Upper lobe of left lung (tissue), 4 donors: Measurements from ENCODE around the gene PRIM2.
"Not testable (repeated sequence)": the region's sequence is repeated elsewhere in the genome, so short reads cannot be mapped to it uniquely, and the experiment has no call there.

Source experiments
- CTCF ChIP-seq, 6 experiments: fragments of 450-650 bp in 4 of 6; fragments of 200-600 bp in 2 of 6; sonication (generic) in 2 of 6; IDR thresholded peaks; one replicate each; pipeline ENCODE4 v1.5.1; 2016 to 2019; ENCODE audit warnings: antibody characterized with exemption in 6 of 6
- POLR2AphosphoS5 ChIP-seq, 2 donors: sonication (generic); formaldehyde crosslinking; IDR thresholded peaks; one replicate each; pipeline ENCODE4 v1.5.1; 2017; ENCODE audit warnings: antibody characterized with exemption in 2 of 2

- TF ChIP-seq CTCF, POLR2AphosphoS5 (IDR thresholded peaks at IDR 0.05): not testable (repeated sequence)
Measured at GRCh38 chr6:57431742-57432141, 114.3 kb downstream of the PRIM2 start.
